ENCODE data around the gene EIF4H.

Gene EIF4H

GRCh38 chr7:74176555-74176954 lies 2.4 kb downstream of the EIF4H start:
- H3K9me3 ChIP-seq (ENCODE audit: control insufficient read depth, low read length), result no peaks in the 10 kb centered on the region
- no peak for DNase-seq (ENCODE audit: low read depth)
- H3K27me3 ChIP-seq (replicated peaks; ENCODE audit: control insufficient read depth, insufficient read depth, low read length), result no peaks in the 10 kb centered on the region
- peak overlapping the region; percentile 91 for H3K4me3 ChIP-seq (ENCODE audit: low read length)
- H3K4me1 ChIP-seq (ENCODE audit: control insufficient read depth, insufficient read depth, low read length), result peaks cover 69% of the 10 kb centered on the region
- H3K9ac ChIP-seq (ENCODE audit: low read length), result peak overlapping the region; percentile 99
- peaks cover 18% of the 10 kb centered on the region for H3K36me3 ChIP-seq (ENCODE audit: control insufficient read depth, insufficient read depth, low read length, severe bottlenecking)

DNA sequence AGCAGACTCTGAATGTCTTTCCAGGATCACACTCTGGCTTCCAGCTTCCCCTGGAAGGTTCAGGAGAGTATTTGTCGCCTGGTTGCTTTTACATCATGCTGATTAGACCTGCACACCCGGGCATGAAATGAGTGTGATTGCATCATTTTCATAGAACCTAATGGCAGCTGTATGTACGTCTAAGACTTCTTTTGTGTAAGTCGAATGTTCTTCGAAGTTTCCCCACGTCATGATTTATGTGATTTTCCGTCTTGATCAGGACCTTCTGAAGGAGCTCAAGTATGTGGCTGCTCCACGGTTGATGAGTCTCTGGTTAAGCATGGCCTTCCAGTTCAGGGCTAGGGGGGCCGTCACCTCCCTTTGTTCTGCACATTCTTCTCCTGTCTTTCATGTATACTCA lies 4.5 kb downstream of the EIF4H start:
- Histone ChIP-seq H3K9me3 (ENCODE audit: control insufficient read depth, low read length) (no peaks in the 10 kb centered on the region), H3K4me1 (ENCODE audit: control insufficient read depth, insufficient read depth, low read length) (peaks cover 75% of the 10 kb centered on the region), H3K27me3 (replicated peaks; ENCODE audit: control insufficient read depth, insufficient read depth, low read length) (no peaks in the 10 kb centered on the region), H3K36me3 (ENCODE audit: control insufficient read depth, insufficient read depth, low read length, severe bottlenecking) (peaks cover 18% of the 10 kb centered on the region), H3K4me3 (ENCODE audit: low read length) (no peak overlapping the region), H3K9ac (ENCODE audit: low read length) (no peak overlapping the region)
- peak; percentile 43 for DNase-seq (ENCODE audit: low read depth)

DNA sequence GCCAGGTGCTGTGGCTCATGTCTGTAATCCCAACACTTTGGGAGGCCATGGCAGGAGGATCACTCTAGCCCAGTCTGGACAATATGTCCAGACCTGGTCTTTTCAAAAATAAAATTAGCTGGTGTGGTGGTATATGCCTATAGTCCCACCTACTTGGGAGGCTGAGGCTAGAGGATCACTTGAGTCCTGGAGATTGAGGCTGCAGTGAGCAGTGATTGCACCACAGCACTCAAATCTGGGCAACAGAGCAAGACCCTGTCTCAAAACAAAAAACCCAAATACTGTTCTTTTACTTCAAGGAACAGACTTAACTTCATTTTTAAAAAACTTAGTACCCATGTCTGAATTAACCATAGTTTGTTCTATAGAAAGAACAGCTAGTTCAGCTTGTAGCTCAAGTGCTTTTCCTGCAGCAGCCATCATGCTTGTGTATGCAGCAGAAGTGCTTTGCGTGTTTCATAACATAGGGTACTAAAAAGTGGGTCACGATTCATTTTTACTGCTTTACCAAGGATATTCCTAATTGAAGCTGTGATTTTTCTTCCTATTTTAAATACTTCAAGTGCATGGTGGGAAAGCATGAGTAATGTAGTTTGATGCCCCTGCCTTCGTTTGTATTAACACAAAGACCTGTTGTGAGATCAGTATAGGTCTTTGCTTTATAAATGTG lies 5.9 kb downstream of the EIF4H start:
- H3K4me1 ChIP-seq (ENCODE audit: control insufficient read depth, insufficient read depth, low read length), result peaks cover 77% of the 10 kb centered on the region
- H3K9ac ChIP-seq (ENCODE audit: low read length), result no peak overlapping the region
- no peaks in the 10 kb centered on the region for H3K9me3 ChIP-seq (ENCODE audit: control insufficient read depth, low read length)
- H3K4me3 ChIP-seq (ENCODE audit: low read length), result no peak overlapping the region
- H3K36me3 ChIP-seq (ENCODE audit: control insufficient read depth, insufficient read depth, low read length, severe bottlenecking), result peaks cover 18% of the 10 kb centered on the region
- DNase-seq (ENCODE audit: low read depth), result no peak
- H3K27me3 ChIP-seq (replicated peaks; ENCODE audit: control insufficient read depth, insufficient read depth, low read length), result no peaks in the 10 kb centered on the region

DNA sequence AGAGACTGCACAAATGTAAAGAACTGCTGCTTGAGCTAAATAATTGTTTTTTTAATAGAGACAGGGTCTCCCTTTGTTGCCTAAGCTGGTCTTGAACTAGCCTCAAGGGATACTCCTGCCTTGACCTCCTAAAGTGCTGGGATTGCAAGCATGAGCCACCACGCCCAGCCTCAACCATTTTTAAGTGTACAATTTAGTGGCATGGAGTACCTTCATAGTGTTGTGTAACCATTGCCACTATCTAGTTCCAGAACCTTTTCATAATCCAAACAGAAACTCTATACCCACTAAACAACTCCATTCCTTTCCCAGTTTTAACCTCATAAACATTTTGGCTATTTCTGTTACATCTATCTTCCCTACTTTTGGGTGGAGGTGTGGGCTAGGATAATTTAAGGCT lies 6.7 kb downstream of the EIF4H start:
- no peaks in the 10 kb centered on the region for H3K9me3 ChIP-seq (ENCODE audit: control insufficient read depth, low read length)
- H3K27me3 ChIP-seq (replicated peaks; ENCODE audit: control insufficient read depth, insufficient read depth, low read length), result no peaks in the 10 kb centered on the region
- peaks cover 77% of the 10 kb centered on the region for H3K4me1 ChIP-seq (ENCODE audit: control insufficient read depth, insufficient read depth, low read length)
- no peak overlapping the region for H3K4me3 ChIP-seq (ENCODE audit: low read length)
- peaks cover 18% of the 10 kb centered on the region for H3K36me3 ChIP-seq (ENCODE audit: control insufficient read depth, insufficient read depth, low read length, severe bottlenecking)
- no peak overlapping the region for H3K9ac ChIP-seq (ENCODE audit: low read length)
- peak; percentile 62 for DNase-seq (ENCODE audit: low read depth)

GRCh38 chr7:74181821-74182220 lies 7.7 kb downstream of the EIF4H start:
- H3K4me3 ChIP-seq (ENCODE audit: low read length), result no peak overlapping the region
- H3K4me1 ChIP-seq (ENCODE audit: control insufficient read depth, insufficient read depth, low read length), result peaks cover 75% of the 10 kb centered on the region
- no peaks in the 10 kb centered on the region for H3K9me3 ChIP-seq (ENCODE audit: control insufficient read depth, low read length)
- no peak for DNase-seq (ENCODE audit: low read depth)
- H3K9ac ChIP-seq (ENCODE audit: low read length), result no peak overlapping the region
- H3K36me3 ChIP-seq (ENCODE audit: control insufficient read depth, insufficient read depth, low read length, severe bottlenecking), result peaks cover 13% of the 10 kb centered on the region
- H3K27me3 ChIP-seq (replicated peaks; ENCODE audit: control insufficient read depth, insufficient read depth, low read length), result no peaks in the 10 kb centered on the region

- Histone ChIP-seq H3K4me1 (ENCODE audit: control insufficient read depth, insufficient read depth, low read length) (peaks cover 71% of the 10 kb centered on the region), H3K27me3 (replicated peaks; ENCODE audit: control insufficient read depth, insufficient read depth, low read length) (no peaks in the 10 kb centered on the region), H3K36me3 (ENCODE audit: control insufficient read depth, insufficient read depth, low read length, severe bottlenecking) (peaks cover 17% of the 10 kb centered on the region), H3K4me3 (ENCODE audit: low read length) (no peak overlapping the region), H3K9me3 (ENCODE audit: control insufficient read depth, low read length) (no peaks in the 10 kb centered on the region), H3K9ac (ENCODE audit: low read length) (no peak overlapping the region)
- no peak for DNase-seq (ENCODE audit: low read depth)
Measured at GRCh38 chr7:74182453-74183090, 8.4 kb downstream of the EIF4H start.

- no peak overlapping the region for H3K4me3 ChIP-seq (ENCODE audit: low read length)
- H3K4me1 ChIP-seq (ENCODE audit: control insufficient read depth, insufficient read depth, low read length), result peaks cover 71% of the 10 kb centered on the region
- no peak overlapping the region for H3K9ac ChIP-seq (ENCODE audit: low read length)
- DNase-seq (ENCODE audit: low read depth), result no peak
- H3K9me3 ChIP-seq (ENCODE audit: control insufficient read depth, low read length), result no peaks in the 10 kb centered on the region
- no peaks in the 10 kb centered on the region for H3K27me3 ChIP-seq (replicated peaks; ENCODE audit: control insufficient read depth, insufficient read depth, low read length)
- peaks cover 17% of the 10 kb centered on the region for H3K36me3 ChIP-seq (ENCODE audit: control insufficient read depth, insufficient read depth, low read length, severe bottlenecking)
Measured at GRCh38 chr7:74183142-74183541, 9.0 kb downstream of the EIF4H start.

DNA sequence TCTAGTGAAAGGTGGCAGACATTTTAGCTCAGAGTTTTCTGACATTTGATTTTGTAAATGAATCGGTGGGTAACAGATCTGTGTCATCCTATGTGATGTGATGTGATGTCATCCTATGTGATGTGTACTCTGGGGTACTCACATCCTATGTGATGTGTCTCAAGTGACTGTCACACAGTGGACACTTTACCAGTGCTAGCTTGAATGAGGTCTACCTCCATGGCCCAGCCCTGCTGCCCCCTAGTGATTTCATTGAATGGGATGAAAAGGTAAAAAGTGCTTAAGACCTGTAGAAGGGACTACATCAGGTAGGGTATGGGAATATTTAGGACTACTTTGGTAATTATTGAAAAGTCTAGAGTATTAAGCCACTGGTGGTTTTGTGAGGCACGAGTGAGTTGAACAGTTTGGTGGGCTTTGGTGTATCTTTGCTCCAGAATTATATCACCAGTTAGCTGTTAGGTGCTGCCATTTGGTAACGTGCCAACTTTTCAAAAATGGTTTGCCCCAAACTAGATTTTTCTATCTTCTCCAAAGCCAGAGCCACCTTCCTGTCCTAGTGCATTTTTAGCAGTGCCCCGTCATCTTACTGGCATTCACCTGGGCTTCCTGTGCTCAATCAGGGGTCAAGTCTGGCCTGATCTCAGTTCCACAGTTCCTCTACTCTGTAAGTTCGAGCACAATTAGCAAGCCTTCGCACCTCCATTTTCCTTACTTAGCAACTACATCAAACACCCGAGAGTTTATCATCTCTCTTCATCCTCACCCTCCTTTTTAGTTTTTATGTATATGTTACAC lies 9.7 kb downstream of the EIF4H start:
- H3K27me3 ChIP-seq (replicated peaks; ENCODE audit: control insufficient read depth, insufficient read depth, low read length), result no peaks in the 10 kb centered on the region
- no peaks in the 10 kb centered on the region for H3K9me3 ChIP-seq (ENCODE audit: control insufficient read depth, low read length)
- H3K9ac ChIP-seq (ENCODE audit: low read length), result no peak overlapping the region
- no peak overlapping the region for H3K4me3 ChIP-seq (ENCODE audit: low read length)
- H3K36me3 ChIP-seq (ENCODE audit: control insufficient read depth, insufficient read depth, low read length, severe bottlenecking), result peaks cover 24% of the 10 kb centered on the region
- DNase-seq (ENCODE audit: low read depth), result no peak
- peaks cover 71% of the 10 kb centered on the region for H3K4me1 ChIP-seq (ENCODE audit: control insufficient read depth, insufficient read depth, low read length)

- Histone ChIP-seq H3K4me3 (ENCODE audit: low read length) (no peak overlapping the region), H3K27me3 (replicated peaks; ENCODE audit: control insufficient read depth, insufficient read depth, low read length) (no peaks in the 10 kb centered on the region), H3K9me3 (ENCODE audit: control insufficient read depth, low read length) (no peaks in the 10 kb centered on the region), H3K4me1 (ENCODE audit: control insufficient read depth, insufficient read depth, low read length) (peaks cover 67% of the 10 kb centered on the region), H3K9ac (ENCODE audit: low read length) (no peak overlapping the region), H3K36me3 (ENCODE audit: control insufficient read depth, insufficient read depth, low read length, severe bottlenecking) (peaks cover 29% of the 10 kb centered on the region)
- no peak for DNase-seq (ENCODE audit: low read depth)
Measured at GRCh38 chr7:74185016-74185415, 10.9 kb downstream of the EIF4H start.

DNA sequence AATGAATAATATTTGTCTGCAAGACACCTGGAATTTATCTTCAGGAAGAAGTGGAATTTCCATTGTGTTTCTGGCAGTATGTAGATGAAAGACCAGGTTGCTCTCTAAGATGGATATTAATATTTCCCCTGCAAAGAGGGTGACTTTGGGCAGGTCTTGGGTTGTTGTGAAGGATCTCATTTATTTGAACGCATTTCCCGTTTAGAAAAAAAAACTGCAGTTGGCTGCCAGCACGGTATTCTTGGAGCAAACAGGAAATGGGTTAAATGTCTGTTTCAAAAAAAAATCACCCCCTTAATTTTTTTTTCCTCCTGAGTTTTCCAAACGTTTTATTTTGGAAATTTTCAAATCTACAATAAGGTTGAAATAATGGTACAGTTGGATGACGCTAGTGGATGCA lies 11.5 kb downstream of the EIF4H start:
- Histone ChIP-seq H3K27me3 (replicated peaks; ENCODE audit: control insufficient read depth, insufficient read depth, low read length) (no peaks in the 10 kb centered on the region), H3K36me3 (ENCODE audit: control insufficient read depth, insufficient read depth, low read length, severe bottlenecking) (peaks cover 36% of the 10 kb centered on the region), H3K4me1 (ENCODE audit: control insufficient read depth, insufficient read depth, low read length) (peaks cover 64% of the 10 kb centered on the region), H3K9me3 (ENCODE audit: control insufficient read depth, low read length) (no peaks in the 10 kb centered on the region), H3K9ac (ENCODE audit: low read length) (no peak overlapping the region), H3K4me3 (ENCODE audit: low read length) (no peak overlapping the region)
- DNase-seq (ENCODE audit: low read depth), result no peak

GRCh38 chr7:74187915-74188675 lies 13.9 kb downstream of the EIF4H start:
- peak overlapping the region; percentile 10 for H3K9ac ChIP-seq (ENCODE audit: low read length)
- H3K27me3 ChIP-seq (replicated peaks; ENCODE audit: control insufficient read depth, insufficient read depth, low read length), result no peaks in the 10 kb centered on the region
- no peak for DNase-seq (ENCODE audit: low read depth)
- H3K9me3 ChIP-seq (ENCODE audit: control insufficient read depth, low read length), result no peaks in the 10 kb centered on the region
- peaks cover 42% of the 10 kb centered on the region for H3K4me1 ChIP-seq (ENCODE audit: control insufficient read depth, insufficient read depth, low read length)
- peaks cover 60% of the 10 kb centered on the region for H3K36me3 ChIP-seq (ENCODE audit: control insufficient read depth, insufficient read depth, low read length, severe bottlenecking)
- H3K4me3 ChIP-seq (ENCODE audit: low read length), result no peak overlapping the region

All from adipocyte (in vitro differentiated cells).